HEK293 (cell line): ENCODE results near the gene ALG5.

Source experiments
- CTCF ChIA-PET: fragments of 350-600 bp; formaldehyde crosslinking; extraction: SDS; loops from one replicate; lab custom pipeline; 2021; ENCODE audit warnings: antibody characterized with exemption; lab: Yijun Ruan, JAX
- POLR2A ChIA-PET: fragments of 300-600 bp; formaldehyde crosslinking; extraction: SDS; loops from one replicate; lab custom pipeline; 2020; ENCODE audit warnings: antibody characterized with exemption, inconsistent platforms; lab: Yijun Ruan, JAX
- H3K27ac ChIP-seq: fragments of 200-500 bp; sonication (Bioruptor generic); 2 replicates; pipeline ENCODE4 v1.5.1; 2014; ENCODE audit warnings: low read depth, low read length, control low read depth, inconsistent platforms; ENCODE audit errors: extremely low read depth
- H3K36me3 ChIP-seq, 2 experiments: fragments of 200-500 bp in 1 of 2; sonication (Bioruptor generic) in 1 of 2; 1 replicate in 1 of 2; 2 replicates in 1 of 2; pipeline ENCODE4 v1.5.1; 2014 to 2017; ENCODE audit warnings: inconsistent platforms in 2 of 2, low read length in 2 of 2; ENCODE audit not compliant: control insufficient read depth in 2 of 2, insufficient read depth in 1 of 2
- H3K4me1 ChIP-seq: fragments of 200-500 bp; sonication (Bioruptor generic); 2 replicates; pipeline ENCODE4 v1.5.1; 2014; ENCODE audit warnings: mild to moderate bottlenecking, low read length, inconsistent platforms; ENCODE audit not compliant: control insufficient read depth, insufficient read depth
- H3K4me3 ChIP-seq: 2 replicates; pipeline ENCODE4 v1.5.1; 2011; ENCODE audit warnings: low read depth, mild to moderate bottlenecking, control low read depth, low read length, moderate library complexity
- H3K9me3 ChIP-seq: fragments of 200-500 bp; sonication (Bioruptor generic); 2 replicates; pipeline ENCODE4 v1.5.1; 2014; ENCODE audit warnings: low read depth, low read length, inconsistent platforms; ENCODE audit not compliant: control insufficient read depth, insufficient read depth
- IKZF3 ChIP-seq: fragments of 450-650 bp; IDR thresholded peaks from 2 replicates; pipeline ENCODE4 v1.5.0; 2018; ENCODE audit warnings: missing biosample characterization, mild to moderate bottlenecking, missing genetic modification characterization, moderate library complexity
- KLF16 ChIP-seq: fragments of 450-650 bp; formaldehyde crosslinking; IDR thresholded peaks from 2 replicates; pipeline ENCODE4 v1.5.1; 2017; ENCODE audit warnings: missing biosample characterization, missing genetic modification characterization
- SP7 ChIP-seq: fragments of 450-650 bp; formaldehyde crosslinking; IDR thresholded peaks from 2 replicates; pipeline ENCODE4 v1.5.1; 2016; ENCODE audit warnings: missing biosample characterization, missing genetic modification characterization
- ZNF133 ChIP-seq: fragments of 450-650 bp; formaldehyde crosslinking; IDR thresholded peaks from 2 replicates; pipeline ENCODE4 v1.5.1; 2016; ENCODE audit warnings: missing biosample characterization, missing genetic modification characterization
- ZNF138 ChIP-seq: fragments of 450-650 bp; formaldehyde crosslinking; IDR thresholded peaks from 2 replicates; pipeline ENCODE4 v1.5.1; 2016; ENCODE audit warnings: missing biosample characterization, missing genetic modification characterization, borderline replicate concordance
- ZNF16 ChIP-seq: fragments of 450-650 bp; formaldehyde crosslinking; IDR thresholded peaks from 2 replicates; pipeline ENCODE4 v1.5.1; 2016; ENCODE audit warnings: low read depth, missing biosample characterization, missing genetic modification characterization
- ZNF169 ChIP-seq: fragments of 450-650 bp; formaldehyde crosslinking; IDR thresholded peaks from 2 replicates; pipeline ENCODE4 v1.5.1; 2016; ENCODE audit warnings: missing biosample characterization, missing genetic modification characterization
- ZNF174 ChIP-seq: fragments of 450-650 bp; formaldehyde crosslinking; IDR thresholded peaks from 2 replicates; pipeline ENCODE4 v1.5.0; 2017; ENCODE audit warnings: missing biosample characterization, mild to moderate bottlenecking, missing genetic modification characterization
- ZNF239 ChIP-seq: fragments of 450-650 bp; formaldehyde crosslinking; IDR thresholded peaks from 2 replicates; pipeline ENCODE4 v1.5.1; 2016; ENCODE audit warnings: missing biosample characterization, missing genetic modification characterization
- ZNF274 ChIP-seq, 2 experiments: fragments of 200-500 bp in 1 of 2; fragments of 450-650 bp in 1 of 2; sonication (Bioruptor generic) in 1 of 2; formaldehyde crosslinking in 1 of 2; IDR thresholded peaks; 2 replicates each; pipeline versions ENCODE4 v1.5.1 to v1.6.1; 2014 to 2016; ENCODE audit warnings: borderline replicate concordance in 1 of 2, inconsistent platforms in 1 of 2, low read length in 1 of 2, missing biosample characterization in 1 of 2, missing genetic modification characterization in 1 of 2
- ZNF341 ChIP-seq: fragments of 450-650 bp; formaldehyde crosslinking; IDR thresholded peaks from 2 replicates; pipeline ENCODE4; 2016; ENCODE audit warnings: low read depth, missing biosample characterization, missing genetic modification characterization
- ZNF416 ChIP-seq: fragments of 450-650 bp; formaldehyde crosslinking; IDR thresholded peaks from 2 replicates; pipeline ENCODE4 v1.5.1; 2016; ENCODE audit warnings: missing biosample characterization, missing genetic modification characterization
- ZNF426 ChIP-seq: fragments of 450-650 bp; formaldehyde crosslinking; IDR thresholded peaks from 2 replicates; pipeline ENCODE4 v1.5.1; 2017; ENCODE audit warnings: missing biosample characterization, missing genetic modification characterization, mild to moderate bottlenecking, inconsistent platforms, moderate library complexity
- ZNF473 ChIP-seq: fragments of 450-650 bp; formaldehyde crosslinking; IDR thresholded peaks from 2 replicates; pipeline ENCODE4 v1.5.1; 2017; ENCODE audit warnings: missing biosample characterization, missing genetic modification characterization
- ZNF501 ChIP-seq: fragments of 450-650 bp; formaldehyde crosslinking; IDR thresholded peaks from 2 replicates; pipeline ENCODE4 v1.5.1; 2016; ENCODE audit warnings: missing biosample characterization, missing genetic modification characterization
- ZNF544 ChIP-seq: fragments of 450-650 bp; formaldehyde crosslinking; IDR thresholded peaks from 2 replicates; pipeline ENCODE4 v1.5.0; 2017; ENCODE audit warnings: missing biosample characterization, missing genetic modification characterization
- ZNF555 ChIP-seq: fragments of 450-650 bp; formaldehyde crosslinking; conservative IDR thresholded peaks from 2 replicates; pipeline ENCODE4 v1.5.1; 2017; ENCODE audit warnings: missing biosample characterization, mild to moderate bottlenecking, missing genetic modification characterization, inconsistent platforms
- ZNF571 ChIP-seq: fragments of 450-650 bp; formaldehyde crosslinking; IDR thresholded peaks from 2 replicates; pipeline ENCODE4 v1.5.0; 2017; ENCODE audit warnings: missing biosample characterization, missing genetic modification characterization
- ZNF610 ChIP-seq: fragments of 450-650 bp; formaldehyde crosslinking; IDR thresholded peaks from 2 replicates; pipeline ENCODE4 v1.5.1; 2016; ENCODE audit warnings: missing biosample characterization, missing genetic modification characterization, borderline replicate concordance
- ZNF776 ChIP-seq: fragments of 450-650 bp; formaldehyde crosslinking; IDR thresholded peaks from 2 replicates; pipeline ENCODE4 v1.5.0; 2017; ENCODE audit warnings: missing biosample characterization, missing genetic modification characterization, borderline replicate concordance
- ZNF785 ChIP-seq: fragments of 450-650 bp; formaldehyde crosslinking; IDR thresholded peaks from 2 replicates; pipeline ENCODE4 v1.5.1; 2016; ENCODE audit warnings: missing biosample characterization, missing genetic modification characterization
- TF ChIP-seq, protein P1 (sequence below): fragments of 450-650 bp; formaldehyde crosslinking; IDR thresholded peaks from 2 replicates; pipeline ENCODE4; 2016; ENCODE audit warnings: missing biosample characterization, missing genetic modification characterization
- TF ChIP-seq, protein P2 (sequence below): fragments of 450-650 bp; formaldehyde crosslinking; IDR thresholded peaks from 2 replicates; pipeline ENCODE4 v1.5.1; 2016; ENCODE audit warnings: missing biosample characterization, missing genetic modification characterization
- TF ChIP-seq, protein P3 (sequence below): fragments of 450-650 bp; formaldehyde crosslinking; IDR thresholded peaks from 2 replicates; pipeline ENCODE4 v1.5.1; 2017; ENCODE audit warnings: missing biosample characterization, mild to moderate bottlenecking, missing genetic modification characterization, moderate library complexity
- TF ChIP-seq, protein P4 (sequence below): fragments of 450-650 bp; formaldehyde crosslinking; IDR thresholded peaks from 2 replicates; pipeline ENCODE4 v1.5.1; 2016; ENCODE audit warnings: missing biosample characterization, missing genetic modification characterization, borderline replicate concordance
- TF ChIP-seq, protein P5 (sequence below): fragments of 450-650 bp; formaldehyde crosslinking; IDR thresholded peaks from 2 replicates; pipeline ENCODE4 v1.5.1; 2017; ENCODE audit warnings: missing biosample characterization, missing genetic modification characterization
- TF ChIP-seq, protein P6 (sequence below): IDR thresholded peaks from 2 replicates; pipeline ENCODE4 v1.6.1; 2011; ENCODE audit warnings: mild to moderate bottlenecking, low read depth, low read length, borderline replicate concordance

The ALG5 gene

DNA sequence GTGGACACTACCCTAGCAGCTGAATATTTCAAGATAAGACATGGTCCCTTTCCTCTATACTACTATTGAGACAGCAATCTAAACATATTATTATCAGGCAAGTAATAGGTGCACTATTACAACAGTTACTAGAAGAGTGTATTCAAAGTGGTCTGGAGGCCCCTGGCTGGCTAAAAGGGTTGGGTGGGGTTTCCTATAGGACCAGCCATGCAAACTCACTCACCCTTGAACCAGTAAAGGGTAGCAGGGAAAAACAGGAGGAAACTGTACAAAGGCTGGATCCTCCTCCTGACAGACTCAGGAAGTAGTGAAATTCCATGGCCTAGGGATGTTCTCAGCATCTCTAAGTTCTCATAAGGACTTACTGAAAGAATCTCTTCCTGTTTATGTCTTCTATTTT is 86.8 kb downstream of the ALG5 start:
- POLR2A ChIA-PET, result no interaction called here
- no peak overlapping the region for H3K27ac ChIP-seq
- no peaks in the 10 kb centered on the region for H3K9me3 ChIP-seq
- H3K4me3 ChIP-seq, result no peak overlapping the region
- CTCF ChIA-PET, result interaction anchor here (1.3 kb wide), 1 partner anchor 54 kb away, joined by 5 read pairs; no protein-coding TSS in a partner anchor
- H3K4me1 ChIP-seq, result peaks cover 11% of the 10 kb centered on the region
- H3K36me3 ChIP-seq, result no peaks in the 10 kb centered on the region
- TF ChIP-seq ZNF16 (tag by site-specific recombination) (no peak), ZNF501 (no peak), ZNF174 (tag by site-specific recombination) (no peak), ZNF776 (tag by site-specific recombination) (no peak), ZNF341 (tag by site-specific recombination) (no peak), ZNF473 (tag by site-specific recombination) (no peak), KLF16 (tag by site-specific recombination) (no peak), ZNF239 (tag by site-specific recombination) (no peak)
- TF ChIP-seq, protein P1, sequence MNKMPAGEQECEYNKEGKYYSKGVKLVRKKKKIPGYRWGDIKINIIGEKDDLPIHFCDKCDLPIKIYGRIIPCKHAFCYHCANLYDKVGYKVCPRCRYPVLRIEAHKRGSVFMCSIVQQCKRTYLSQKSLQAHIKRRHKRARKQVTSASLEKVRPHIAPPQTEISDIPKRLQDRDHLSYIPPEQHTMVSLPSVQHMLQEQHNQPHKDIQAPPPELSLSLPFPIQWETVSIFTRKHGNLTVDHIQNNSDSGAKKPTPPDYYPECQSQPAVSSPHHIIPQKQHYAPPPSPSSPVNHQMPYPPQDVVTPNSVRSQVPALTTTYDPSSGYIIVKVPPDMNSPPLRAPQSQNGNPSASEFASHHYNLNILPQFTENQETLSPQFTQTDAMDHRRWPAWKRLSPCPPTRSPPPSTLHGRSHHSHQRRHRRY (tag by site-specific recombination), result no peak

DNA sequence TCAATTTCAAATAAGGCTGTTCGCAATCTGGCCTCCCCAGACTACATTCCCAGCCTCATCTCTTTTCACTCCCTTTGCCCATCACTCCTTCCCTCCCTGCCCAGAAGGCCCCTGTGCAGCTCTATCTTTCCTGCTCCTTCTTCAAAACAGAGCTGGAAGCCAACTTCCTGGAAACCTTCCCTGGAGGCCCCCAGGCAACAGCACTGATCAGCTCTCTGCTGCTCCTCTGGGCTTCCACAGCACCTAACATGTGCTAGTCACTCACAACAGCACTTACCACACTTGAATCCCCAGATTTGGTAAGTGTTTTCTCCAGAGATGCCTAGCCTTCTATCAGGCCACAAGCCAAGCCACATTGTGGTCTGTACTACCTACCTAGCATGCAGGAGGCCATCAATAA is 88.6 kb downstream of the ALG5 start:
- Histone ChIP-seq H3K4me1 (no peaks in the 10 kb centered on the region; the same call in 1 of the 2 replicates), H3K9me3 (no peaks in the 10 kb centered on the region), H3K4me3 (no peak overlapping the region), H3K27ac (no peak overlapping the region), H3K36me3 (no peaks in the 10 kb centered on the region)
- ChIA-PET CTCF (no interaction called here), POLR2A (no interaction called here)
- no peak for TF ChIP-seq ZNF274 (IDR thresholded peaks at IDR 0.05; ENCODE audit: low read length)
- TF ChIP-seq ZNF274 (tag by site-specific recombination; IDR thresholded peaks at IDR 0.05; ENCODE audit: borderline replicate concordance), result no peak
- no peak for TF ChIP-seq ZNF610 (tag by site-specific recombination)
- TF ChIP-seq ZNF174 (tag by site-specific recombination), result no peak
- no peak for TF ChIP-seq ZNF785
- no peak for TF ChIP-seq ZNF571 (tag by site-specific recombination)
- TF ChIP-seq IKZF3, result no peak
- TF ChIP-seq ZNF416 (tag by site-specific recombination), result no peak
- no peak for TF ChIP-seq ZNF133 (tag by site-specific recombination)
- TF ChIP-seq, protein P2, sequence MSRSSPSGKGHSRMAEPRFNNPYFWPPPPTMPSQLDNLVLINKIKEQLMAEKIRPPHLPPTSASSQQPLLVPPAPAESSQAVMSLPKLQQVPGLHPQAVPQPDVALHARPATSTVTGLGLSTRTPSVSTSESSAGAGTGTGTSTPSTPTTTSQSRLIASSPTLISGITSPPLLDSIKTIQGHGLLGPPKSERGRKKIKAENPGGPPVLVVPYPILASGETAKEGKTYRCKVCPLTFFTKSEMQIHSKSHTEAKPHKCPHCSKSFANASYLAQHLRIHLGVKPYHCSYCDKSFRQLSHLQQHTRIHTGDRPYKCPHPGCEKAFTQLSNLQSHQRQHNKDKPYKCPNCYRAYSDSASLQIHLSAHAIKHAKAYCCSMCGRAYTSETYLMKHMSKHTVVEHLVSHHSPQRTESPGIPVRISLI (tag by site-specific recombination), result no peak
- no peak for TF ChIP-seq ZNF555 (tag by site-specific recombination)
- TF ChIP-seq, protein P3, sequence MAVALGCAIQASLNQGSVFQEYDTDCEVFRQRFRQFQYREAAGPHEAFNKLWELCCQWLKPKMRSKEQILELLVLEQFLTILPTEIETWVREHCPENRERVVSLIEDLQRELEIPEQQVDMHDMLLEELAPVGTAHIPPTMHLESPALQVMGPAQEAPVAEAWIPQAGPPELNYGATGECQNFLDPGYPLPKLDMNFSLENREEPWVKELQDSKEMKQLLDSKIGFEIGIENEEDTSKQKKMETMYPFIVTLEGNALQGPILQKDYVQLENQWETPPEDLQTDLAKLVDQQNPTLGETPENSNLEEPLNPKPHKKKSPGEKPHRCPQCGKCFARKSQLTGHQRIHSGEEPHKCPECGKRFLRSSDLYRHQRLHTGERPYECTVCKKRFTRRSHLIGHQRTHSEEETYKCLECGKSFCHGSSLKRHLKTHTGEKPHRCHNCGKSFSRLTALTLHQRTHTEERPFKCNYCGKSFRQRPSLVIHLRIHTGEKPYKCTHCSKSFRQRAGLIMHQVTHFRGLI (tag by site-specific recombination), result no peak
- TF ChIP-seq ZNF544 (tag by site-specific recombination), result no peak
- TF ChIP-seq, protein P4, sequence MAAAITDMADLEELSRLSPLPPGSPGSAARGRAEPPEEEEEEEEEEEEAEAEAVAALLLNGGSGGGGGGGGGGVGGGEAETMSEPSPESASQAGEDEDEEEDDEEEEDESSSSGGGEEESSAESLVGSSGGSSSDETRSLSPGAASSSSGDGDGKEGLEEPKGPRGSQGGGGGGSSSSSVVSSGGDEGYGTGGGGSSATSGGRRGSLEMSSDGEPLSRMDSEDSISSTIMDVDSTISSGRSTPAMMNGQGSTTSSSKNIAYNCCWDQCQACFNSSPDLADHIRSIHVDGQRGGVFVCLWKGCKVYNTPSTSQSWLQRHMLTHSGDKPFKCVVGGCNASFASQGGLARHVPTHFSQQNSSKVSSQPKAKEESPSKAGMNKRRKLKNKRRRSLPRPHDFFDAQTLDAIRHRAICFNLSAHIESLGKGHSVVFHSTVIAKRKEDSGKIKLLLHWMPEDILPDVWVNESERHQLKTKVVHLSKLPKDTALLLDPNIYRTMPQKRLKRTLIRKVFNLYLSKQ, result no peak
- no peak for TF ChIP-seq ZNF138 (tag by site-specific recombination)
- TF ChIP-seq, protein P5, sequence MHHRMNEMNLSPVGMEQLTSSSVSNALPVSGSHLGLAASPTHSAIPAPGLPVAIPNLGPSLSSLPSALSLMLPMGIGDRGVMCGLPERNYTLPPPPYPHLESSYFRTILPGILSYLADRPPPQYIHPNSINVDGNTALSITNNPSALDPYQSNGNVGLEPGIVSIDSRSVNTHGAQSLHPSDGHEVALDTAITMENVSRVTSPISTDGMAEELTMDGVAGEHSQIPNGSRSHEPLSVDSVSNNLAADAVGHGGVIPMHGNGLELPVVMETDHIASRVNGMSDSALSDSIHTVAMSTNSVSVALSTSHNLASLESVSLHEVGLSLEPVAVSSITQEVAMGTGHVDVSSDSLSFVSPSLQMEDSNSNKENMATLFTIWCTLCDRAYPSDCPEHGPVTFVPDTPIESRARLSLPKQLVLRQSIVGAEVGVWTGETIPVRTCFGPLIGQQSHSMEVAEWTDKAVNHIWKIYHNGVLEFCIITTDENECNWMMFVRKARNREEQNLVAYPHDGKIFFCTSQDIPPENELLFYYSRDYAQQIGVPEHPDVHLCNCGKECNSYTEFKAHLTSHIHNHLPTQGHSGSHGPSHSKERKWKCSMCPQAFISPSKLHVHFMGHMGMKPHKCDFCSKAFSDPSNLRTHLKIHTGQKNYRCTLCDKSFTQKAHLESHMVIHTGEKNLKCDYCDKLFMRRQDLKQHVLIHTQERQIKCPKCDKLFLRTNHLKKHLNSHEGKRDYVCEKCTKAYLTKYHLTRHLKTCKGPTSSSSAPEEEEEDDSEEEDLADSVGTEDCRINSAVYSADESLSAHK (tag by site-specific recombination), result no peak
- no peak for TF ChIP-seq ZNF426 (tag by site-specific recombination)
- TF ChIP-seq ZNF169 (tag by site-specific recombination), result no peak
- TF ChIP-seq, protein P6, sequence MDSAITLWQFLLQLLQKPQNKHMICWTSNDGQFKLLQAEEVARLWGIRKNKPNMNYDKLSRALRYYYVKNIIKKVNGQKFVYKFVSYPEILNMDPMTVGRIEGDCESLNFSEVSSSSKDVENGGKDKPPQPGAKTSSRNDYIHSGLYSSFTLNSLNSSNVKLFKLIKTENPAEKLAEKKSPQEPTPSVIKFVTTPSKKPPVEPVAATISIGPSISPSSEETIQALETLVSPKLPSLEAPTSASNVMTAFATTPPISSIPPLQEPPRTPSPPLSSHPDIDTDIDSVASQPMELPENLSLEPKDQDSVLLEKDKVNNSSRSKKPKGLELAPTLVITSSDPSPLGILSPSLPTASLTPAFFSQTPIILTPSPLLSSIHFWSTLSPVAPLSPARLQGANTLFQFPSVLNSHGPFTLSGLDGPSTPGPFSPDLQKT, result no peak
- no peak for TF ChIP-seq SP7 (tag by site-specific recombination)
